Measurements from ENCODE around the gene C16orf89.

The C16orf89 gene

GRCh38 chr16:5033256-5034166, 32.2 kb downstream of the C16orf89 start, which contains the start of gene NAGPA (continued):
- TF ChIP-seq ZBTB49 (tag by site-specific recombination; IDR thresholded peaks at IDR 0.05; ENCODE audit: low read depth): no peak
- TF ChIP-seq ZNF76 (tag by site-specific recombination; IDR thresholded peaks at IDR 0.05; ENCODE audit: borderline replicate concordance, low read depth): peak; percentile 90
- no peak for TF ChIP-seq EGR2 (tag by site-specific recombination; IDR thresholded peaks at IDR 0.05; ENCODE audit: low read depth)
- TF ChIP-seq ZNF473 (tag by site-specific recombination; IDR thresholded peaks at IDR 0.05): no peak
- no peak for TF ChIP-seq ZNF239 (tag by site-specific recombination; IDR thresholded peaks at IDR 0.05)
- TF ChIP-seq, protein P1, sequence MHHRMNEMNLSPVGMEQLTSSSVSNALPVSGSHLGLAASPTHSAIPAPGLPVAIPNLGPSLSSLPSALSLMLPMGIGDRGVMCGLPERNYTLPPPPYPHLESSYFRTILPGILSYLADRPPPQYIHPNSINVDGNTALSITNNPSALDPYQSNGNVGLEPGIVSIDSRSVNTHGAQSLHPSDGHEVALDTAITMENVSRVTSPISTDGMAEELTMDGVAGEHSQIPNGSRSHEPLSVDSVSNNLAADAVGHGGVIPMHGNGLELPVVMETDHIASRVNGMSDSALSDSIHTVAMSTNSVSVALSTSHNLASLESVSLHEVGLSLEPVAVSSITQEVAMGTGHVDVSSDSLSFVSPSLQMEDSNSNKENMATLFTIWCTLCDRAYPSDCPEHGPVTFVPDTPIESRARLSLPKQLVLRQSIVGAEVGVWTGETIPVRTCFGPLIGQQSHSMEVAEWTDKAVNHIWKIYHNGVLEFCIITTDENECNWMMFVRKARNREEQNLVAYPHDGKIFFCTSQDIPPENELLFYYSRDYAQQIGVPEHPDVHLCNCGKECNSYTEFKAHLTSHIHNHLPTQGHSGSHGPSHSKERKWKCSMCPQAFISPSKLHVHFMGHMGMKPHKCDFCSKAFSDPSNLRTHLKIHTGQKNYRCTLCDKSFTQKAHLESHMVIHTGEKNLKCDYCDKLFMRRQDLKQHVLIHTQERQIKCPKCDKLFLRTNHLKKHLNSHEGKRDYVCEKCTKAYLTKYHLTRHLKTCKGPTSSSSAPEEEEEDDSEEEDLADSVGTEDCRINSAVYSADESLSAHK (tag by site-specific recombination; IDR thresholded peaks at IDR 0.05): 0 out of 2 replicates have a peak, but pooled peaks have one; percentile 33
- TF ChIP-seq ZBTB6 (tag by site-specific recombination; IDR thresholded peaks at IDR 0.05): no peak
- no peak for TF ChIP-seq MYNN (tag by site-specific recombination; IDR thresholded peaks at IDR 0.05; ENCODE audit: borderline replicate concordance)
- TF ChIP-seq ZNF223 (tag by site-specific recombination; IDR thresholded peaks at IDR 0.05): no peak
- no peak for TF ChIP-seq ZNF366 (tag by site-specific recombination; conservative IDR thresholded peaks at IDR 0.05)
- peak; percentile 55 for TF ChIP-seq PATZ1 (tag by site-specific recombination; IDR thresholded peaks at IDR 0.05)
- TF ChIP-seq SCRT2 (tag by site-specific recombination; IDR thresholded peaks at IDR 0.05): no peak
- no peak for TF ChIP-seq ZNF768 (tag by site-specific recombination; IDR thresholded peaks at IDR 0.05)
- TF ChIP-seq ZNF404 (tag by site-specific recombination; IDR thresholded peaks at IDR 0.05): no peak
- TF ChIP-seq ZNF23 (tag by site-specific recombination; IDR thresholded peaks at IDR 0.05; ENCODE audit: borderline replicate concordance): no peak
- no peak for TF ChIP-seq ZNF398 (tag by site-specific recombination; IDR thresholded peaks at IDR 0.05)
- no peak for TF ChIP-seq ZNF280D (tag by site-specific recombination; IDR thresholded peaks at IDR 0.05)
- no peak for TF ChIP-seq ZNF529 (tag by site-specific recombination; IDR thresholded peaks at IDR 0.05; ENCODE audit: insufficient replicate concordance)
- no peak for TF ChIP-seq ZNF2 (tag by site-specific recombination; IDR thresholded peaks at IDR 0.05)
- TF ChIP-seq, protein P2, sequence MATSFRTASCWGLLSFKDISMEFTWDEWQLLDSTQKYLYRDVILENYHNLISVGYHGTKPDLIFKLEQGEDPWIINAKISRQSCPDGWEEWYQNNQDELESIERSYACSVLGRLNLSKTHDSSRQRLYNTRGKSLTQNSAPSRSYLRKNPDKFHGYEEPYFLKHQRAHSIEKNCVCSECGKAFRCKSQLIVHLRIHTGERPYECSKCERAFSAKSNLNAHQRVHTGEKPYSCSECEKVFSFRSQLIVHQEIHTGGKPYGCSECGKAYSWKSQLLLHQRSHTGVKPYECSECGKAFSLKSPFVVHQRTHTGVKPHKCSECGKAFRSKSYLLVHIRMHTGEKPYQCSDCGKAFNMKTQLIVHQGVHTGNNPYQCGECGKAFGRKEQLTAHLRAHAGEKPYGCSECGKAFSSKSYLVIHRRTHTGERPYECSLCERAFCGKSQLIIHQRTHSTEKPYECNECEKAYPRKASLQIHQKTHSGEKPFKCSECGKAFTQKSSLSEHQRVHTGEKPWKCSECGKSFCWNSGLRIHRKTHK (tag by site-specific recombination; IDR thresholded peaks at IDR 0.05): no peak
- no peak for TF ChIP-seq ZSCAN18 (tag by site-specific recombination; IDR thresholded peaks at IDR 0.05)

All from HEK293 (cell line).